ENCODE data around the gene HSPA4L.

HSPA4L gene

DNA sequence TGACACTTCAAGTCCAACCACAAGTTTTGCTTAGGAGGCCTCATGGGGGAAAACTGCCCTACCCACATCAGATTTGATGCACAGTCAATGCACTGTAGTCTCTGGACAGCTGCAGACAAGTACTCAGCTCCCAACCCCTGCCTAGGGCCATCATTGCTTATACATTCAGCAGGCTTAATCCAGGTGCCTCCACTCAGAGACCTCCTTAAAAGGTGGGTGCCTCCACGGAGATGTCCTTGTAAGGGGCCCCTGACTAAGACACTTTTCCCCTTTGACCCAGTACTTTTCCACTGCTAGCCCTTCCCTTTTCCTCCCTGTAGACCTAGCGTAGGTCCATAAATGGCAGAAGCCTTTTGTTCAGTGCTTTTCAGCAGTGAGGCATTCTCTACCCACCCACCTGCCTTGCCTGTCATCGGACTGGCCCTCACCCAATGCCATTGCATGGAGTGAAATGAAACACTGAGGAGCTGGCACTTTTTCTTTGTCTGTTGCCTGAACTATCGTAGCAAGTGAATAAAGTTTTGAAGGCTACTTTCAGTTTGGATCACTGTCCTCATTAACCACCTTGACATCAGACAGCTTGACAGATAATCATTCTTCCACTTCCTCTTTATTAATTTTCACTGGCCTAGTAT is 74.8 kb downstream of the HSPA4L start:
- in situ Hi-C loops (cut with HindIII; ENCODE audit: low sequenced_read_pairs), result no loop called here

DNA sequence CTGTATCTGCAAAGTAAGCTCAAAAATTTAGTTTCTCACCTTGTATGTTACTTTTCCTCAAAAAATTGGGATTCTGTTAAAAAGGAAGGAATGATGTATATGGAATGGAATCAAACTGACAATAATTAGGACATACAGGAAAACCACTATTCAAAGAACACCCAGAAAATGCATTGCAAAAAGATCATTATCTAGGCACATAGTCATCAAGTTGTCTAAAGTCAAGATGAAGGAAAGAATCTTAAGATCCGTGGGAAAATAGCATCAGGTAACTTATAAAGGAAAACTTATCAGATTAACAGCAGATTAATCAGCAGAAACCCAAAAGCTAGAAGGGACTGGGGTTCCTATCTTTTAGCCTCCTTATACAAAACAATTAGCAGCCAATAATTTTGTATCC is 75.5 kb downstream of the HSPA4L start:
- in situ Hi-C loops (cut with HindIII; ENCODE audit: low sequenced_read_pairs), result no loop called here

DNA sequence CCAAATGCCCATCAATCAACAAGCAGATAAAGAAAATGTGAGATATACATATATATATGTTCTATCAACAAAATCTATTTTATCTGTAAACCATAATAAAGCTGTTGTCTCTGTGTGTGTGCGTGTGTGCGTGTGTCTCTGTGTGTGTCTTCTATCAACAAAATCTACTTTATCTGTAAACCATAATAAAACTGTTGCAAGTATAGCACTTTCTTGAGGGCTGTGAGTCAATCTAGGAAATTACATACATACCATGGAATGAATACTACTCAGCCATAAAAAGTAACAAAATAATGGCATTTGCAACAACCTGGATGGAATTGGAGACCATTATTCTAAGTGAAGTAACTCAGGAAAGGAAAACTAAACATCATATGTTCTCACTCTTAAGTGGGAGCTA is 86.1 kb downstream of the HSPA4L start:
- in situ Hi-C loops (cut with HindIII; ENCODE audit: low sequenced_read_pairs), result no loop called here

DNA sequence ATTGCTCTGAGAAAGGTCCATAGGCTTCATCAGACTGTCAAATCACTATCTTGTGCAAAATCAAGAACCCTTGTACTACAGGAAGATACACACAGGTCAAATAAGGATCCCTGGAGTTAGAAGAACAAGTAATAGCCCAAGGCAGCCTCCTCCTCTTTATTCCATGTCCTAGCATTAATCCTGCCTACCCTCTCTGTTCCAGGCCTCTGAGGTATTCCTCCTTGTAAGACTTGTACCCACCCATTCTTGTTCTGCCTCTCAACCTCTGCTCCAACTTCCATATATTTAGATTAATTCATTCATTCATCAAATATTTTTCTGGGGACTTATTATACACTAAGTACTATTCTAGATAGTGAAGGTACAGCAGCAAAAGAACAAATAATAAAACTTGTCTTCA is 88.2 kb downstream of the HSPA4L start:
- in situ Hi-C loops (cut with HindIII; ENCODE audit: low sequenced_read_pairs), result no loop called here

DNA sequence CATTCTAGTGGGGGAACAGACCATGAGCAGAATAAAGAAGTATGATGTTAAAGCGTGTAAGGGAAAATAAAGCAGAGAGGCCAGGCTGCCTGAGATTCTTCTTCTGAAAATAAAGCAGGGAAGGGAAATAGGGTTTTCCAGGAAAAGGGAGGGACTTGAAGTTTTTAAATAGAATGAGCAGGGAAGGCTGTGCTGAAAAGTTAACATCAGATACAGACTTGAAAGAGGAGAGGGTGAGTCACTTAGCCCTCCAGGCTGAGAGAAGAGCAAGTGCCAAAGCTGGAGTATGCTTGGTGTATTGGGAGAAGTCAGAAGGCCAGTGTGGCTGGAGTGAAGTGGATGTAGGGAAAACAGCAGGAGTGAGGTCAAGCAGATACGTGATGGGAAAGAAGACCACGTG is 88.6 kb downstream of the HSPA4L start:
- in situ Hi-C loops (cut with HindIII; ENCODE audit: low sequenced_read_pairs), result no loop called here

- in situ Hi-C loops (cut with HindIII; ENCODE audit: low sequenced_read_pairs), result no loop called here
These were observed 93.7 kb downstream of the HSPA4L start for GRCh38 chr4:127875791-127876190.

- in situ Hi-C loops (cut with HindIII; ENCODE audit: low sequenced_read_pairs), result no loop called here
These were observed 98.8 kb downstream of the HSPA4L start, which contains the start of gene PLK4 for GRCh38 chr4:127880763-127881562. TSS of gene PLK4 (plus strand) at chr4:127880893. CDS start at chr4:127881135, 242 bp downstream.

DNA sequence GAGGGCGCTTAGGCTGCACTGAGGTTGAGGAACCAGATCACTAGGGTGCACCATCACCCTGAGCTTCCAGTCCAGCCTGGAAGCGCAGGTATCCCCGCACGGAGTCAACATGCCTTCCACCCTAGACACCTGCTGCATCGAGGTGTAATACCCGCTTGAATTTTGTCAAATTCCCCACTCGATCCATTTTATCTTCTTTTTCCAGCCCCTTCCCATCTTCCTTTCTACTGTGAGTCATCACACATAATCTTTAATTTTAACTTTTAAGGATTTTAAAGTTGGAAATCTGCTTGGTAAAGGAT is 99.4 kb downstream of the HSPA4L start:
- in situ Hi-C loops (cut with HindIII; ENCODE audit: low sequenced_read_pairs), result no loop called here

DNA sequence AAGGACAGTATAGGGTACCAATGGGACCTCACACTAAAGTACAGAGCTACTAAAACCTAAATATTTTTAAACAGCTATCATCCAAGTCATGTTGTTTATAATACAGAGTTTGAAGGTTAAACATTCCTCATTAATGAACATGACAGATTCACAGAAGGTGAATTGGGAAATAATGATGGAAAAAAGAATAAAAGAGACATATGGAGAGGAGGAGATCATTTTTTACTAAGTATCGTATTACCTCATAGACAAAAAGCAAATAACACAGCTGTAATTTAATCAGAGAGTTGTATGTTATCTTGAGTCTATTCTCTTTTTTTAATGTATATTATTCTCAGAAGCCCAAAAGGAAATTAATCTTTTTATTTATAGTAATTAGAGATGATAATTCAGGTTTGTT is 106.4 kb downstream of the HSPA4L start:
- in situ Hi-C loops (cut with HindIII; ENCODE audit: low sequenced_read_pairs), result no loop called here

- in situ Hi-C loops (cut with HindIII; ENCODE audit: low sequenced_read_pairs), result no loop called here
These were observed 107.8 kb downstream of the HSPA4L start for GRCh38 chr4:127889903-127890302.

All from DLD1 (cell line).